Transverse colon (tissue), 4 donors: ENCODE measurements around the gene C1orf210. TPM values are rescaled to one million over a fixed set of nuclear protein-coding genes. Genes with fewer than 3 reads are reported as not detected.

Source experiments
- DNase-seq: peaks from one replicate; pipeline ENCODE4 v3.0.0-alpha.2; 2019
- H3K27ac ChIP-seq, 4 donors: fragments of 200-600 bp; sonication (generic); 2 replicates each; pipeline ENCODE4 v1.5.1; 2016 to 2018; ENCODE audit warnings: inconsistent platforms in 4 of 4
- H3K27me3 ChIP-seq: fragments of 200-600 bp; sonication (generic); 2 replicates; pipeline ENCODE4 v1.5.1; 2017; ENCODE audit warnings: inconsistent platforms
- H3K36me3 ChIP-seq, 4 donors: fragments of 200-600 bp; sonication (generic); 2 replicates each; pipeline ENCODE4 v1.5.1; 2017 to 2019; ENCODE audit warnings: inconsistent platforms in 4 of 4
- H3K4me1 ChIP-seq, 4 donors: fragments of 200-600 bp; sonication (generic); 2 replicates each; pipeline ENCODE4 v1.5.1; 2017 to 2020; ENCODE audit warnings: inconsistent platforms in 4 of 4
- H3K4me3 ChIP-seq, 4 donors: fragments of 200-600 bp; sonication (generic); 1 replicate in 1 of 4; 2 replicates in 3 of 4; pipeline versions ENCODE4 v1.5.1 to v1.6.1; 2017 to 2019; ENCODE audit warnings: inconsistent platforms in 4 of 4
- H3K9me3 ChIP-seq, 2 donors: fragments of 200-600 bp; sonication (generic); 2 replicates each; pipeline ENCODE4 v1.5.1; 2017 to 2019; ENCODE audit warnings: inconsistent platforms in 2 of 2
- EP300 ChIP-seq: sonication (generic); formaldehyde crosslinking; IDR thresholded peaks from one replicate; pipeline ENCODE4 v1.6.1; 2017; ENCODE audit warnings: antibody characterized with exemption, low read depth
- POLR2A ChIP-seq: fragments of 450-650 bp; IDR thresholded peaks from one replicate; pipeline ENCODE4 v1.6.1; 2016; ENCODE audit warnings: antibody characterized with exemption, mild to moderate bottlenecking, moderate library complexity
- POLR2AphosphoS5 ChIP-seq, 3 donors: sonication (generic); formaldehyde crosslinking; IDR thresholded peaks; one replicate each; pipeline ENCODE4 v1.6.1; 2016; ENCODE audit warnings: antibody characterized with exemption in 3 of 3
- WGBS, 2 donors: methylation state at CpG; one replicate each; pipeline ENCODE4 v1.1.5; 2018; ENCODE audit warnings: low coverage in 1 of 2; 5-methylcytosine and 5-hydroxymethylcytosine counted together
- in situ Hi-C, 4 donors: fragments of 200-750 bp; cut with MboI; loops; one replicate each; pipeline versions ENCODE4 v1.15.0 to v1.15.1; 2017; ENCODE audit warnings: low sequenced_read_pairs in 3 of 4, low pct_ligation_motif_present in 1 of 4, low pct_unique_long_range_greater_than_20kb in 1 of 4
- intact Hi-C: fragments of 100-400 bp; cut with DNase I; formaldehyde crosslinking; loops from one replicate; pipeline ENCODE4 v1.15.1; 2023; ENCODE audit warnings: low total_unique reads
- total RNA-seq, 4 donors: library from RNA; depleted of rRNA; stranded (reverse); fragments of >200 nt; gene quantifications; one replicate each; pipeline ENCODE4 v1.1.0, GENCODE V29; 2016
- TF ChIP-seq, protein P1 (sequence below), 5 experiments: fragments of 200-600 bp in 3 of 5; fragments of 450-650 bp in 2 of 5; sonication (generic) in 3 of 5; IDR thresholded peaks; 1 replicate in 2 of 5; 2 replicates in 3 of 5; pipeline ENCODE4 v1.5.1; 2016 to 2017; ENCODE audit warnings: antibody characterized with exemption in 5 of 5, inconsistent platforms in 3 of 5, mild to moderate bottlenecking in 2 of 5, moderate library complexity in 1 of 5

C1orf210 gene
- total RNA-seq, 4 donors from 2014 or later = 43.8 to 100 (median 57.6) TPM

DNA sequence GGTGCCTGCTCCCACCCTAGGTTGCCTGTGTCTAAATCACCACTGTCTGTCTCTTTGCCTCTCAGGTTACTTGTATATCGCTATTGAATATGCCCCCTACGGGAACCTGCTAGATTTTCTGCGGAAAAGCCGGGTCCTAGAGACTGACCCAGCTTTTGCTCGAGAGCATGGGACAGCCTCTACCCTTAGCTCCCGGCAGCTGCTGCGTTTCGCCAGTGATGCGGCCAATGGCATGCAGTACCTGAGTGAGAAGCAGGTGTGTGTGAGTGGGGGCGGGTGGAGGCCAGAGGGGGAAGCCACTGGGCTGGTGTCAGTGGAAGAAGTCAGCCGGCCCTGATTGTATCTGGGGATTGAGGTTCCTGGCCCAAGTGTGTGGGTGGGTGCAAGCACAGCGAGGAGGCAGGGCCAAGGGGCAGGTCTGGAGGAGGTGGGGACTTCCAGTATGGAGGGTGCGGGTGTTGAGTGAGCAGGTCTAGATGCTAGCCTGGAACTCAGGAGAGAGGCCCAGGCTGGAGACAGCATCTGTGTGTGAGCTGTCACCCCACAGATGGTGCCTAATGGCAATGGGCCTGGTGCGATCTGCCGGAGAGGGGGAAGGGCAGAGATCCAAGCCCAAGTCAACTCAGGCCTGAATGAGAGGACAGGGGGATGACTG is 32.6 kb upstream of the C1orf210 start:
- H3K27me3 ChIP-seq = no peaks in the 10 kb centered on the region
- peaks cover 0 to 13% (median 7%) of the 10 kb centered on the region in 4 donors for H3K4me1 ChIP-seq
- no peak for DNase-seq
- H3K9me3 ChIP-seq = no peaks in the 10 kb centered on the region
- TF ChIP-seq, protein P1, sequence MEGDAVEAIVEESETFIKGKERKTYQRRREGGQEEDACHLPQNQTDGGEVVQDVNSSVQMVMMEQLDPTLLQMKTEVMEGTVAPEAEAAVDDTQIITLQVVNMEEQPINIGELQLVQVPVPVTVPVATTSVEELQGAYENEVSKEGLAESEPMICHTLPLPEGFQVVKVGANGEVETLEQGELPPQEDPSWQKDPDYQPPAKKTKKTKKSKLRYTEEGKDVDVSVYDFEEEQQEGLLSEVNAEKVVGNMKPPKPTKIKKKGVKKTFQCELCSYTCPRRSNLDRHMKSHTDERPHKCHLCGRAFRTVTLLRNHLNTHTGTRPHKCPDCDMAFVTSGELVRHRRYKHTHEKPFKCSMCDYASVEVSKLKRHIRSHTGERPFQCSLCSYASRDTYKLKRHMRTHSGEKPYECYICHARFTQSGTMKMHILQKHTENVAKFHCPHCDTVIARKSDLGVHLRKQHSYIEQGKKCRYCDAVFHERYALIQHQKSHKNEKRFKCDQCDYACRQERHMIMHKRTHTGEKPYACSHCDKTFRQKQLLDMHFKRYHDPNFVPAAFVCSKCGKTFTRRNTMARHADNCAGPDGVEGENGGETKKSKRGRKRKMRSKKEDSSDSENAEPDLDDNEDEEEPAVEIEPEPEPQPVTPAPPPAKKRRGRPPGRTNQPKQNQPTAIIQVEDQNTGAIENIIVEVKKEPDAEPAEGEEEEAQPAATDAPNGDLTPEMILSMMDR (IDR thresholded peaks at IDR 0.05) = no peak
- no peak for TF ChIP-seq POLR2AphosphoS5 (IDR thresholded peaks at IDR 0.05)
- TF ChIP-seq POLR2A = no peak
- TF ChIP-seq EP300 = no peak
- H3K36me3 ChIP-seq = no peaks in the 10 kb centered on the region
- H3K4me3 ChIP-seq = no peak overlapping the region
- no peak overlapping the region for H3K27ac ChIP-seq
- intact Hi-C loops = no loop called here
- WGBS, 2 donors = 90% methylated on average over 15 of the region's 15 CpGs; no CpG with 5 or more reads in 1 of the 2 donors
- in situ Hi-C loops = no loop called here

DNA sequence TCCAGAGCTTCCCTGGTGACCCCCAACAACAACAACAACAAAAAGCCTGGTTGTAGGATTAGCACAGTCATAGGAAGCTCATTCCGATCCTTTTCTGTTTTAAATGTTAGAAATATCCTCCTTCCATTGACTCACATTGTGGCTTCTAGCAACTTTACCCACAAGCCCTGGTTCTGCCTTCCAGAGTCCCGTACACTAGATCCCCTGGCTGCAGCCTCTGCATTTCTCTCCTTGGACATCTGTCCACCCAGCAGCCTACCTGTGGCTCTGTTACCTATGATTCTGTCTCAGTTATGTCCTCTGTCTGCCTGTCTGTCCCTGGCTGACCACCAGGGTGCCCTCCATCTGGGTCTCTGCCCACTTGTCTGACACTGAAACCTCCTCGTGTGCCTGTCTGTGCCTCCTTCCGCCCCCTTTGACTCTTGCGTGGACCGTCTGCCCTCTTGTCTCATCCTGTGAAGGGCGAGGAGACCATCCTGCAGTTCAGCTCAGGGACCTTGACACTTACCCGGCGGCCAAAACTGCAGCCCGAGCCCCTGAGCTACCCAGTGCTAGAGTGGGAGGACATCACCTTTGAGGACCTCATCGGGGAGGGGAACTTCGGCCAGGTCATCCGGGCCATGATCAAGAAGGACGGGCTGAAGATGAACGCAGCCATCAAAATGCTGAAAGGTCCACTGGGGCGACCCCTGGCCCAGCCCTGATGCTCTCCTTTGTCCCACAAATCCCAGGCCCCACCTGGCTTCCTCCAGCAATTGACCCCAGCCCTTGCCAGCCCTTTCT is 31.5 kb upstream of the C1orf210 start:
- H3K9me3 ChIP-seq = no peaks in the 10 kb centered on the region
- WGBS, 2 donors = 84 to 100% methylated on average over 2 to 16 of the region's 16 CpGs
- in situ Hi-C loops (no loop called here), intact Hi-C loops (no loop called here)
- no peaks in the 10 kb centered on the region for H3K27me3 ChIP-seq
- TF ChIP-seq, protein P1 (IDR thresholded peaks at IDR 0.05) = no peak
- TF ChIP-seq POLR2A = no peak
- TF ChIP-seq POLR2AphosphoS5 (IDR thresholded peaks at IDR 0.05) = no peak
- no peak for TF ChIP-seq EP300
- H3K4me1 ChIP-seq = peaks cover 0 to 13% (median 7%) of the 10 kb centered on the region in 4 donors
- H3K27ac ChIP-seq = no peak overlapping the region
- H3K4me3 ChIP-seq = no peak overlapping the region
- no peak for DNase-seq
- H3K36me3 ChIP-seq = no peaks in the 10 kb centered on the region

DNA sequence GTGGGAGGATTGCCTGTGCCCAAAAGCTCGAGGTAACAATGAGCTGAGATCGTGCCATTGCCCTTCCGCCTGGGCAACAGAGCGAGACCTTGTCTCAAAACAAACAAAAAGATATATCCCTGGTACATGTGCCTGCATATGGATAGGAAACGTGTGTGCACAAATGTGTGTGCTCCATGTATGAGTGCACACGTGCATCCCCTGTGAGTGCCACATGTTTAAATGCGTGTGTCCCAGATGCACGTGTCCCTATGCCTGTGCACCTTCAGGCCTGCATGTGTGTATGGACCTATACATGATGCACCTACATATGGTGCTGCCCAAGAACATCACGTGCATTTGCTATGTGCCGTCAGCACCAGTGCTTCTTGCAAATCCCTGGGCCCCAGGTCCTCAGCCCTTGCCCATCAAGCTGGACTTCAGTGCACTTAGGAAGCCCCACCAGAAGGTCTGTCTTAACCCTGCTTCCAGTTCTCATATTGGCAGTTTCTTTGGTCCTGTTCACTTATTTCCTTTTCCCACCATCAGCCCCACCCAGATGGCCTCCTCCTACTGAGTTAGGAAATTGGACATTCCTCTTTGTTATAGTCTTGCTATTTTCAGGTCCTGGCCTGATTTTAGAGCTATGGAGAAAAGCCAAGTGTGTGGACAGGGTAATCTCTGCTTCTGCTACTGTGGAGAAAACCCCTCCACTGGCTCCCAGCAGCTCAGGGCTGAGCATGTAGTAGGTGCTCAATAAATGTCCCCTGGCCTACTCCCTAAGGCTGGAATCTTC is 30.8 kb upstream of the C1orf210 start:
- Histone ChIP-seq H3K9me3 (no peaks in the 10 kb centered on the region), H3K27me3 (no peaks in the 10 kb centered on the region), H3K4me3 (no peak overlapping the region), H3K36me3 (no peaks in the 10 kb centered on the region), H3K4me1 (peaks cover 0 to 13% (median 7%) of the 10 kb centered on the region in 4 donors), H3K27ac (no peak overlapping the region)
- no peak for DNase-seq
- 76 to 87% methylated on average over 3 to 10 of the region's 10 CpGs for WGBS, 2 donors
- in situ Hi-C loops = no loop called here
- intact Hi-C loops = no loop called here
- TF ChIP-seq EP300 (no peak), POLR2AphosphoS5 (IDR thresholded peaks at IDR 0.05) (no peak), POLR2A (no peak)
- TF ChIP-seq, protein P1 (IDR thresholded peaks at IDR 0.05) = no peak

DNA sequence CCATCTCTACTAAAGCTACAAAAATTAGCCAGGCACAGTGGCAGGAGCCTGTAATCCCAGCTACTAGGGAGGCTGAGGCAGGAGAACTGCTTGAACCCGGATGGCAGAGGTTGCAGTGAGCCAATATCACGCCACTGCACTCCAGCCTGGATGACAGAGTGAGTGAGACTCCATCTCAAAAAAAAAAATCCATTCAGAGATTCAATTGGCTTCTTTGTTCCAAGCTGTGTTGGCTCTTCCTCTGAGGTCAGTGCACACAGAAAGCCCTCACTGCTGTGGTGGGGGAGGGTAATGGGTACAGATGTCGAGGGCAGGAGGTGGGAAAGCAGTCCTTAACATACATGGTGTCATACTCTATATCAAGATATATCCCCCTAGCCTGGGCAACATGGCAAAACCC is 30.1 kb upstream of the C1orf210 start:
- H3K4me1 ChIP-seq = peaks cover 0 to 13% (median 7%) of the 10 kb centered on the region in 4 donors
- intact Hi-C loops (no loop called here), in situ Hi-C loops (no loop called here)
- no peak overlapping the region for H3K27ac ChIP-seq
- no peak overlapping the region for H3K4me3 ChIP-seq
- DNase-seq = no peak
- no peaks in the 10 kb centered on the region for H3K27me3 ChIP-seq
- H3K36me3 ChIP-seq = no peaks in the 10 kb centered on the region
- TF ChIP-seq EP300 (no peak), POLR2AphosphoS5 (IDR thresholded peaks at IDR 0.05) (no peak), POLR2A (no peak)
- no peaks in the 10 kb centered on the region for H3K9me3 ChIP-seq
- 90 to 100% methylated on average over 1 to 3 of the region's 3 CpGs for WGBS, 2 donors
